ENCODE results near the gene PTPRM. TPM values are rescaled to one million over a fixed set of nuclear protein-coding genes. Genes with fewer than 3 reads are reported as not detected.

The PTPRM gene
- total RNA-seq, 1 experiment from 2014 or later, result 6.2 TPM

GRCh38 chr18:8176109-8176508, 609.0 kb downstream of the PTPRM start:
- Histone ChIP-seq H3K27me3 (ENCODE audit: insufficient read depth, low read length) (no peaks in the 10 kb centered on the region), H2BK20ac (ENCODE audit: low read depth, low read length, poor library complexity, severe bottlenecking) (no peak overlapping the region), H2BK120ac (ENCODE audit: low read depth, low read length, poor library complexity, severe bottlenecking) (no peak overlapping the region), H2BK12ac (ENCODE audit: insufficient read length, low read depth, low read length) (no peak overlapping the region), H3K4ac (ENCODE audit: low read depth, low read length) (no peak overlapping the region), H3K18ac (ENCODE audit: insufficient read length, low read depth, low read length) (no peak overlapping the region), H4K91ac (ENCODE audit: insufficient read length, low read depth, low read length) (no peak overlapping the region), H3K56ac (ENCODE audit: insufficient read length, low read depth, low read length) (no peak overlapping the region), H3K79me1 (ENCODE audit: insufficient read depth, low read depth, low read length, poor library complexity, severe bottlenecking) (no peaks in the 10 kb centered on the region), H3K4me1 (ENCODE audit: insufficient read depth, low read length) (no peaks in the 10 kb centered on the region), H3K27ac (ENCODE audit: insufficient read length, low read depth, low read length) (no peak overlapping the region), H3K23ac (ENCODE audit: insufficient read length, low read depth, low read length) (no peak overlapping the region), H4K20me1 (ENCODE audit: control insufficient read depth, insufficient read depth, insufficient read length) (no peaks in the 10 kb centered on the region), H3K9me3 (ENCODE audit: control insufficient read depth, low read depth, low read length) (no peaks in the 10 kb centered on the region), H3K9ac (ENCODE audit: extremely low read depth, insufficient read length, low read length) (no peak overlapping the region), H3K4me2 (ENCODE audit: insufficient read depth, insufficient read length, low read length) (no peak overlapping the region), H3K23me2 (ENCODE audit: insufficient read length, low read depth, low read length, poor library complexity, severe bottlenecking) (no peaks in the 10 kb centered on the region), H2AK5ac (ENCODE audit: insufficient read length, low read length) (no peak overlapping the region), H2BK15ac (ENCODE audit: low read depth, low read length) (no peak overlapping the region), H4K8ac (replicated peaks; ENCODE audit: insufficient read length, low read depth, low read length) (no peak overlapping the region), H3T11ph (ENCODE audit: low read length) (no peak overlapping the region), H2BK5ac (ENCODE audit: insufficient read length, low read length) (no peak overlapping the region), H2AFZ (ENCODE audit: low read length) (no peak overlapping the region), H3K79me2 (ENCODE audit: insufficient read depth, low read length) (no peaks in the 10 kb centered on the region), H4K5ac (ENCODE audit: insufficient read length, low read depth, low read length) (no peak overlapping the region), H3K14ac (ENCODE audit: insufficient read depth, low read length) (no peak overlapping the region)
- TF ChIP-seq CTCF (conservative IDR thresholded peaks at IDR 0.05), result no peak
- H3K27me3 Mint-ChIP-seq (ENCODE audit: low read depth), result no peaks in the 10 kb centered on the region
- H3K4me3 Mint-ChIP-seq, result no peak overlapping the region
- no peak for DNase-seq
- no peak overlapping the region for H3K27ac Mint-ChIP-seq
- H3K4me1 Mint-ChIP-seq, result peaks cover 8 to 15% of the 10 kb centered on the region in 2 experiments; a peak in 3 of 4 replicates
- peaks cover 2 to 6% (median 2%) of the 10 kb centered on the region in 3 experiments; a peak in 5 of 7 replicates for H3K36me3 Mint-ChIP-seq (ENCODE audit: insufficient read depth in 1 of 3, low read depth in 3 of 3)
- WGBS (ENCODE audit: extremely low coverage, insufficient read length, low lambda C conversion rate), result no CpG with 5 or more reads among the region's 3 CpGs
- peaks cover 6 to 9% of the 10 kb centered on the region in 2 experiments; a peak in 3 of 5 replicates for H3K9me3 Mint-ChIP-seq
